A172 (cell line): Measurements from ENCODE around the gene XPOT. TPM values are rescaled to one million over a fixed set of nuclear protein-coding genes. Genes with fewer than 3 reads are reported as not detected.
A peak's percentile ranks its signal among the peaks of the same experiment; 100 is the strongest.

ENCODE experiments used
- DNase-seq: peaks from one replicate; pipeline ENCODE4 v3.0.0-alpha.2; 2015; ENCODE audit warnings: low spot score
- total RNA-seq: library from RNA; depleted of rRNA; stranded (reverse); fragments of >200 nt; shearing (Covaris generic); gene quantifications from 2 replicates; pipeline ENCODE4 v1.2.3, GENCODE V29; 2014

Gene XPOT
- total RNA-seq, 1 experiment from 2014 or later, result 97.4 TPM

GRCh38 chr12:64418209-64418608 lies 14.0 kb downstream of the XPOT start:
- DNase-seq, result no peak

- DNase-seq, result no peak
Observed at GRCh38 chr12:64419696-64420095, 15.5 kb downstream of the XPOT start.

GRCh38 chr12:64427988-64428387 lies 23.8 kb downstream of the XPOT start:
- DNase-seq, result no peak

- no peak for DNase-seq
Observed at GRCh38 chr12:64428956-64429355, 24.8 kb downstream of the XPOT start.

- no peak for DNase-seq
Observed at GRCh38 chr12:64430886-64431285, 26.7 kb downstream of the XPOT start.

GRCh38 chr12:64431791-64432190 lies 27.6 kb downstream of the XPOT start:
- no peak for DNase-seq

GRCh38 chr12:64433915-64434314 lies 29.7 kb downstream of the XPOT start:
- DNase-seq, result no peak

- no peak for DNase-seq
Observed at GRCh38 chr12:64440100-64440499, 35.9 kb downstream of the XPOT start.

GRCh38 chr12:64445490-64445889 lies 41.3 kb downstream of the XPOT start:
- no peak for DNase-seq

GRCh38 chr12:64446295-64446694 lies 42.1 kb downstream of the XPOT start:
- DNase-seq, result no peak

GRCh38 chr12:64450057-64450640 lies 46.0 kb downstream of the XPOT start:
- no peak for DNase-seq

GRCh38 chr12:64450711-64451486 lies 46.7 kb downstream of the XPOT start:
- DNase-seq, result peak; percentile 26

GRCh38 chr12:64451687-64452558 lies 47.7 kb downstream of the XPOT start, which contains the start of gene TBK1:
Gene TBK1, plus strand, starts transcription at chr12:64452120. Its CDS starts 3,751 bp downstream, at chr12:64455871.
- DNase-seq, result peak; percentile 70

- peak; percentile 62 for DNase-seq
Observed at GRCh38 chr12:64452559-64453329, 48.6 kb downstream of the XPOT start.

- DNase-seq, result no peak
Observed at GRCh38 chr12:64455506-64455905, 51.3 kb downstream of the XPOT start.

GRCh38 chr12:64456119-64456518 lies 51.9 kb downstream of the XPOT start:
- no peak for DNase-seq

- DNase-seq, result no peak
Observed at GRCh38 chr12:64457032-64457431, 52.8 kb downstream of the XPOT start.

GRCh38 chr12:64457466-64457865 lies 53.3 kb downstream of the XPOT start:
- no peak for DNase-seq

- no peak for DNase-seq
Observed at GRCh38 chr12:64457923-64458322, 53.7 kb downstream of the XPOT start.

- DNase-seq, result peak; percentile 16
Observed at GRCh38 chr12:64459394-64459891, 55.3 kb downstream of the XPOT start.

GRCh38 chr12:64461634-64462414 lies 57.6 kb downstream of the XPOT start:
- peak; percentile 86 for DNase-seq
